Measurements from ENCODE around the gene PRKN.

GRCh38 chr6:161374971-161375873, 1352.3 kb downstream of the PRKN start:
- TF ChIP-seq CTCF (conservative IDR thresholded peaks at IDR 0.05 in 1 of 2, IDR thresholded peaks at IDR 0.05 in 1 of 2; ENCODE audit: low read depth in 1 of 2, low read length in 2 of 2) (peak; percentile 18 to 54), EZH2 (IDR thresholded peaks at IDR 0.05; ENCODE audit: low read length, missing control alignments) (no peak)

Measured in fibroblast of lung (primary cell).